Measurements from ENCODE around the gene MGAM2. TPM values are rescaled to one million over a fixed set of nuclear protein-coding genes. Genes with fewer than 3 reads are reported as not detected.

Gene MGAM2
- total and polyA plus RNA-seq, 2 of the 13 experiments (the other 11 are each of a cell fraction or from before 2014, with no cell fraction given), result 0.29 TPM; not detected in 1

DNA sequence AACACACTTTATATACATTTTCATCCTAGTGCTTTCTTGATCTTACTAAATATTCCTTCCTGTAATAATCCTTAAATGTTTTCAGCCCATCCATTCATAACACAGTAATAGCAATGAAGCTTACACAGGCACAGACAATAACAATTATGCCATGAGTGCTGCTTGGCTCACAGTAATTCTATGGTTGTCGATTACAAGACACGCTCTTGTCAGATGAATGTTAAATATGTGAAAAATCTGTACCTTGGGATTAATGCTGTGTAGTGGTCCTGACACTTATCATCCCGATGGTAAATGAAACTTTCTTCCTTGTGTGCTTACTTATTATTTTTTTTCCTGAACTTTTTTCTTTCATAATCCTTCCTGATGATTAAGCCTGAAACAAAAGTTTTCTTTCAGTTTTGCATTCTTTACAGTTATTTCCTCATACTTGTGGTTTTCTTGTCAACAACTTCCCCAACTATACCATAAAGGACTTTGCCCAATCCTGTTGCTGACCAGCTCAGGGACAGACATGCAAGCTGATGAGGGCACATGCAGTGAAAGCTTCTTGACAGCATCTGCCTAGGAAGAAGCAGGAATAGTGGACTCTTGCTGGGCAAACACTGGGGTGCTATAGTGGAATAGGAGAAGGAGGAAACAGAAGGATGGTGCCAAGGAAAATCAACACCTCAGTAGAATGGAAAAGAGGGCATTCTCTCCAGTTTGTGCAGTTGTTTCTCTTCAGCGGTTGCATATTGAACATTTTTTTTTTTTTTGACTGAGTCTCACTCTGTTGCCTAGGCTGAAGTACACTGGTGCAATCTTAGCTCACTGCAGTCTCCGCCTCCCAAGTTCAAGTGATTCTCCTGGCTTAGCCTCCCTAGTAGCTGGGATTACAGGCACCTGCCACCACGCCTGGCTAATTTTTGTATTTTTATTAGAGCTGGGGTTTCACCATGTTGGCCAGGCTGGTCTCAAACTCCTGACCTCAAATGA is 6.7 kb upstream of the MGAM2 start (continued):
- TF ChIP-seq, protein P1, sequence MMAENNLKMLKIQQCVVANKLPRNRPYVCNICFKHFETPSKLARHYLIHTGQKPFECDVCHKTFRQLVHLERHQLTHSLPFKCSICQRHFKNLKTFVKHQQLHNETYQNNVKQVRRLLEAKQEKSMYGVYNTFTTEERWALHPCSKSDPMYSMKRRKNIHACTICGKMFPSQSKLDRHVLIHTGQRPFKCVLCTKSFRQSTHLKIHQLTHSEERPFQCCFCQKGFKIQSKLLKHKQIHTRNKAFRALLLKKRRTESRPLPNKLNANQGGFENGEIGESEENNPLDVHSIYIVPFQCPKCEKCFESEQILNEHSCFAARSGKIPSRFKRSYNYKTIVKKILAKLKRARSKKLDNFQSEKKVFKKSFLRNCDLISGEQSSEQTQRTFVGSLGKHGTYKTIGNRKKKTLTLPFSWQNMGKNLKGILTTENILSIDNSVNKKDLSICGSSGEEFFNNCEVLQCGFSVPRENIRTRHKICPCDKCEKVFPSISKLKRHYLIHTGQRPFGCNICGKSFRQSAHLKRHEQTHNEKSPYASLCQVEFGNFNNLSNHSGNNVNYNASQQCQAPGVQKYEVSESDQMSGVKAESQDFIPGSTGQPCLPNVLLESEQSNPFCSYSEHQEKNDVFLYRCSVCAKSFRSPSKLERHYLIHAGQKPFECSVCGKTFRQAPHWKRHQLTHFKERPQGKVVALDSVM (CRISPR knock-in tag; IDR thresholded peaks at IDR 0.05), result no peak
- TF ChIP-seq E2F2 (CRISPR knock-in tag; IDR thresholded peaks at IDR 0.05; ENCODE audit: borderline replicate concordance) (no peak), RARG (CRISPR knock-in tag; IDR thresholded peaks at IDR 0.05; ENCODE audit: low read depth) (no peak), PHF20 (CRISPR knock-in tag; IDR thresholded peaks at IDR 0.05) (no peak), REXO4 (CRISPR knock-in tag; IDR thresholded peaks at IDR 0.05; ENCODE audit: borderline replicate concordance) (no peak), ZNF614 (CRISPR knock-in tag; IDR thresholded peaks at IDR 0.05; ENCODE audit: borderline replicate concordance) (no peak), ZNF761 (CRISPR knock-in tag; conservative IDR thresholded peaks at IDR 0.05) (no peak), ZNF552 (CRISPR knock-in tag; IDR thresholded peaks at IDR 0.05; ENCODE audit: borderline replicate concordance) (no peak), SIN3B (IDR thresholded peaks at IDR 0.05; ENCODE audit: low read length) (no peak), MIXL1 (CRISPR knock-in tag; IDR thresholded peaks at IDR 0.05) (no peak), FOXO1 (CRISPR knock-in tag; IDR thresholded peaks at IDR 0.05) (peak; percentile 42; the same call in 1 of the 2 replicates), ZNF34 (CRISPR knock-in tag; IDR thresholded peaks at IDR 0.05; ENCODE audit: borderline replicate concordance) (no peak), FOXA3 (CRISPR knock-in tag; IDR thresholded peaks at IDR 0.05) (peak; percentile 81)
- TF ChIP-seq, protein P2, sequence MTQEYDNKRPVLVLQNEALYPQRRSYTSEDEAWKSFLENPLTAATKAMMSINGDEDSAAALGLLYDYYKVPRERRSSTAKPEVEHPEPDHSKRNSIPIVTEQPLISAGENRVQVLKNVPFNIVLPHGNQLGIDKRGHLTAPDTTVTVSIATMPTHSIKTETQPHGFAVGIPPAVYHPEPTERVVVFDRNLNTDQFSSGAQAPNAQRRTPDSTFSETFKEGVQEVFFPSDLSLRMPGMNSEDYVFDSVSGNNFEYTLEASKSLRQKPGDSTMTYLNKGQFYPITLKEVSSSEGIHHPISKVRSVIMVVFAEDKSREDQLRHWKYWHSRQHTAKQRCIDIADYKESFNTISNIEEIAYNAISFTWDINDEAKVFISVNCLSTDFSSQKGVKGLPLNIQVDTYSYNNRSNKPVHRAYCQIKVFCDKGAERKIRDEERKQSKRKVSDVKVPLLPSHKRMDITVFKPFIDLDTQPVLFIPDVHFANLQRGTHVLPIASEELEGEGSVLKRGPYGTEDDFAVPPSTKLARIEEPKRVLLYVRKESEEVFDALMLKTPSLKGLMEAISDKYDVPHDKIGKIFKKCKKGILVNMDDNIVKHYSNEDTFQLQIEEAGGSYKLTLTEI (CRISPR knock-in tag; conservative IDR thresholded peaks at IDR 0.05), result no peak
- TF ChIP-seq, protein P3, sequence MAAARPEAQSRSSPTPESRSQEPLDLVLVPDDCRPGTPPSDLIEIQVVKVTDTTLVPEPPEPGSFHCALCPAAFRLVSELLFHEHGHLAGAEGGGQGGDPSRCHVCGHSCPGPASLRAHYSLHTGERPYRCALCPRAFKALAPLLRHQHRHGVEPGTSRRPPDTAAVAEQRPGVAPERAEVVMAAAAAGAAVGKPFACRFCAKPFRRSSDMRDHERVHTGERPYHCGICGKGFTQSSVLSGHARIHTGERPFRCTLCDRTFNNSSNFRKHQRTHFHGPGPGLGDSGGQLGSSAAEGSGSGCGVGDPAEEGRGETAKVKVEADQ (CRISPR knock-in tag; IDR thresholded peaks at IDR 0.05; ENCODE audit: borderline replicate concordance), result no peak
